HFF-Myc (cell line): Measurements from ENCODE around the gene MUC2.

Source experiments
- DNase-seq: peaks from one replicate; pipeline ENCODE4 v3.0.0-alpha.2; 2011; ENCODE audit warnings: low read depth; ENCODE audit errors: extremely low read depth
- H3K4me3 ChIP-seq: replicated peaks from 2 replicates; pipeline ENCODE4 v1.5.1; 2011; ENCODE audit warnings: low read depth, mild to moderate bottlenecking, control low read depth, low read length
- TF ChIP-seq, protein P1 (sequence below): IDR thresholded peaks from 2 replicates; pipeline ENCODE4 v1.5.1; 2012; ENCODE audit warnings: mild to moderate bottlenecking, low read depth, low read length, control low read depth; ENCODE audit errors: missing control alignments

The MUC2 gene

DNA sequence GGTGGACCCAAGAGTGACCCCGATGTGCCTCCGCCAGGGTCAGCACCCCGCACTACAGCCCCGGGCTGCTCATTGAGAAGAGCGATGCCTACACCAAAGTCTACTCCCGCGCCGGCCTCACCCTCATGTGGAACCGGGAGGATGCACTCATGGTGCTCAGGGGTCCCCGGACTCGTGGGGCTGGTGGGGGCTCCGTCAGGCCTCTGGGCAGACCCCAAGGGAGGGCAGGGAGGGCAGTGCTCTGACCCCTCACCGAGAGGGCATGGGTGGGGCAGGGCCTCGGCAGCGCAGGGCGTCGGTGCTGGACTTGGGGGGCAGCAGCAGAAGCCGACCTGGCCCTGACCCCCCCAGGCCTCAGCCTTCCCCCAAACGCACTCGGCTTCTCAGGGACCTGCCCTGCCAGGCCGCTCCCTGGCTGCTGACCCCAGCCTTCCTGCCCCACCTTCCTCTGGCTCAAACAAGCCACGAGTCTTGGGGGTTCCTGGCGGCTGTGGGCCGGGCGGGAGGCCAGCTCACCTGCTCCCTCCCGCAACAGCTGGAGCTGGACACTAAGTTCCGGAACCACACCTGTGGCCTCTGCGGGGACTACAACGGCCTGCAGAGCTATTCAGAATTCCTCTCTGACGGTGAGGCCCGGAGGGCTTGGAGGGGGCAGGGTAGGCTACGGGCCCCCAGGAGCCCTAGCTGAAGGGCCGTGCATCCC is 2.9 kb downstream of the MUC2 start:
- DNase-seq, result no peak
- H3K4me3 ChIP-seq, result no peak overlapping the region
- TF ChIP-seq, protein P1, sequence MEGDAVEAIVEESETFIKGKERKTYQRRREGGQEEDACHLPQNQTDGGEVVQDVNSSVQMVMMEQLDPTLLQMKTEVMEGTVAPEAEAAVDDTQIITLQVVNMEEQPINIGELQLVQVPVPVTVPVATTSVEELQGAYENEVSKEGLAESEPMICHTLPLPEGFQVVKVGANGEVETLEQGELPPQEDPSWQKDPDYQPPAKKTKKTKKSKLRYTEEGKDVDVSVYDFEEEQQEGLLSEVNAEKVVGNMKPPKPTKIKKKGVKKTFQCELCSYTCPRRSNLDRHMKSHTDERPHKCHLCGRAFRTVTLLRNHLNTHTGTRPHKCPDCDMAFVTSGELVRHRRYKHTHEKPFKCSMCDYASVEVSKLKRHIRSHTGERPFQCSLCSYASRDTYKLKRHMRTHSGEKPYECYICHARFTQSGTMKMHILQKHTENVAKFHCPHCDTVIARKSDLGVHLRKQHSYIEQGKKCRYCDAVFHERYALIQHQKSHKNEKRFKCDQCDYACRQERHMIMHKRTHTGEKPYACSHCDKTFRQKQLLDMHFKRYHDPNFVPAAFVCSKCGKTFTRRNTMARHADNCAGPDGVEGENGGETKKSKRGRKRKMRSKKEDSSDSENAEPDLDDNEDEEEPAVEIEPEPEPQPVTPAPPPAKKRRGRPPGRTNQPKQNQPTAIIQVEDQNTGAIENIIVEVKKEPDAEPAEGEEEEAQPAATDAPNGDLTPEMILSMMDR, result no peak

DNA sequence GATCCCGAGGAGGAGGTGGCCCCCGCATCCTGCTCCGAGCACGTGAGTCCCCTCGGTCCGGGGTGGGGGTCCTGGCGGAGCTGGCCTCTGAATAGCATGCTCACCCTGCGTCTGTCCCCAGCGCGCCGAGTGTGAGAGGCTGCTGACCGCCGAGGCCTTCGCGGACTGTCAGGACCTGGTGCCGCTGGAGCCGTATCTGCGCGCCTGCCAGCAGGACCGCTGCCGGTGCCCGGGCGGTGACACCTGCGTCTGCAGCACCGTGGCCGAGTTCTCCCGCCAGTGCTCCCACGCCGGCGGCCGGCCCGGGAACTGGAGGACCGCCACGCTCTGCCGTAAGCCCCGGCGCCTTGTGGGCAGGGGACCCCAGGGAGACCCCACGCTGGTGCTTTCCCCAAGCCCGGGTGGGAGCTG is 3.5 kb downstream of the MUC2 start:
- no peak overlapping the region for H3K4me3 ChIP-seq
- DNase-seq, result no peak
- TF ChIP-seq, protein P1, result no peak

DNA sequence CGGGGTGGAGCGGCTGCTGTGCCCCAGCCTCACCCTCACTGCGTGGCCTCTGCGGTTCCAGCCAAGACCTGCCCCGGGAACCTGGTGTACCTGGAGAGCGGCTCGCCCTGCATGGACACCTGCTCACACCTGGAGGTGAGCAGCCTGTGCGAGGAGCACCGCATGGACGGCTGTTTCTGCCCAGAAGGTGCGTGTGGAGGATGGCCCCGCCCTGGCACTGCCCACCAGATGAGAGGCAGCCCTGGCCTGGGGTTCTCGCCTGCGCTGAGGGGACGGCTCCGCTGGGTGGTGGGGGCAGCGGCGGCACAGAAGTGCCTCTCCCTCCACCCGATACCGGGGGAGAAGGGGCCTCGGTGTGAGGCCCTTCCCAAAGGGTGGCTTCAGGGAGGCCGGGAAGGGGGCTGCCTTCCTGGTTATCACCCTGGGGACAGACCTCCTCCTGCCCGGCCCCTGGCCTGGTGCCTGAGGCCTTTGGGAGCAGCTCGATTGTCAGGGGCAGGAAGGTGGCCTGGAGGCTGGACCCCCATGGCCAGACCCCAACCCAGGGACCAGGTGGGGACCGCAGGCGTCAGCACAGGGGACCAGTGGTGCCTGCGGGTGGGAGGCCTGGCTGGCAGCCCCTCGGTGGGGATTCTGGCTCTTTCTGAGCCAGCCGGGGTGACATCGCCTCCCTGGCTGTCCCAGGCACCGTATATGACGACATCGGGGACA is 7.1 kb downstream of the MUC2 start:
- DNase-seq, result no peak
- H3K4me3 ChIP-seq, result no peak overlapping the region
- TF ChIP-seq, protein P1, result no peak

DNA sequence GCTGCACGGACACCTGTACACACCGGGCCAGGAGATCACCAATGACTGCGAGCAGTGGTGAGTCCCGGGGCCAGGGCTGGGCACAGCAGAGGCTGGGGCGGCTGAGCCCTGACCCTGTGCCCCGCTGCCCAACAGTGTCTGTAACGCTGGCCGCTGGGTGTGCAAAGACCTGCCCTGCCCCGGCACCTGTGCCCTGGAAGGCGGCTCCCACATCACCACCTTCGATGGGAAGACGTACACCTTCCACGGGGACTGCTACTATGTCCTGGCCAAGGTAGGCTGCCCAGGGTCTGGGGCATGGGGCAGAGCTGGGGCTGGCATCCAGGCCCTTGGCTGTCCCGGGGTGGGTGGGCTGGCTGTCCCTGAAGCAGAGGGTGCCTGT is 7.7 kb downstream of the MUC2 start:
- TF ChIP-seq, protein P1, result no peak
- no peak overlapping the region for H3K4me3 ChIP-seq
- no peak for DNase-seq

DNA sequence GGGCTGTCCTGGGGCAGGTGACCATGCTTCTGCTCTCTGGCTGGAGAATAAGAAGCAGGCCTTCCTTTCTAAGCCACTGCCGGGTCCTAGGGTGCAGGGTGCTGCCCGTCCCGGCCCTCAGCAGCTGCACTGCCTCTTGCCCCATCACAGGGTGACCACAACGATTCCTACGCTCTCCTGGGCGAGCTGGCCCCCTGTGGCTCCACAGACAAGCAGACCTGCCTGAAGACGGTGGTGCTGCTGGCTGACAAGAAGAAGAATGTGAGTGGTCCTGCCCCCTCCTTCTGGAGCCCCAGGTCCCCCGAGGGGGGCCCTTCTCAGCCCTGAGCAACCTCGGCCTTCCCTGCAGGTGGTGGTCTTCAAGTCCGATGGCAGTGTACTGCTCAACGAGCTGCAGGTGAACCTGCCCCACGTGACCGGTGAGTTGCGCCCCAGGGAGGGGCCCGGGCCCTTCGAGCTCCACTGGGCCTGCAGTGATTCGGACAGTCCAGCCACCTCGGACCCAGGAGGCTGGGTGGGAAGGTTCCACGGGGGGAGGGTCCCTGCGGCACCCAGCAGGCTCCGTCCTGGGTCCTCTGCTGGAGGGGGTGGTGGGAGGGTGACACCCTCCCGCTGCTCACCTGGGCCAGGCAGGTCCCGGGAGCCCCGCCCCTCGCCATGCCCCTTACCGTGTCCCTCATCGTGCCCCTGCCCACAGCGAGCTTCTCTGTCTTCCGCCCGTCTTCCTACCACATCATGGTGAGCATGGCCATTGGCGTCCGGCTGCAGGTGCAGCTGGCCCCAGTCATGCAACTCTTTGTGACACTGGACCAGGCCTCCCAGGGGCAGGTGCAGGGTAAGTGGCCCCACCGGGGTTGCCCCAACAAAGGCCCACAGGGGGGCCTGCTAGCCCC is 8.3 kb downstream of the MUC2 start:
- H3K4me3 ChIP-seq, result no peak overlapping the region
- TF ChIP-seq, protein P1, result no peak
- no peak for DNase-seq

DNA sequence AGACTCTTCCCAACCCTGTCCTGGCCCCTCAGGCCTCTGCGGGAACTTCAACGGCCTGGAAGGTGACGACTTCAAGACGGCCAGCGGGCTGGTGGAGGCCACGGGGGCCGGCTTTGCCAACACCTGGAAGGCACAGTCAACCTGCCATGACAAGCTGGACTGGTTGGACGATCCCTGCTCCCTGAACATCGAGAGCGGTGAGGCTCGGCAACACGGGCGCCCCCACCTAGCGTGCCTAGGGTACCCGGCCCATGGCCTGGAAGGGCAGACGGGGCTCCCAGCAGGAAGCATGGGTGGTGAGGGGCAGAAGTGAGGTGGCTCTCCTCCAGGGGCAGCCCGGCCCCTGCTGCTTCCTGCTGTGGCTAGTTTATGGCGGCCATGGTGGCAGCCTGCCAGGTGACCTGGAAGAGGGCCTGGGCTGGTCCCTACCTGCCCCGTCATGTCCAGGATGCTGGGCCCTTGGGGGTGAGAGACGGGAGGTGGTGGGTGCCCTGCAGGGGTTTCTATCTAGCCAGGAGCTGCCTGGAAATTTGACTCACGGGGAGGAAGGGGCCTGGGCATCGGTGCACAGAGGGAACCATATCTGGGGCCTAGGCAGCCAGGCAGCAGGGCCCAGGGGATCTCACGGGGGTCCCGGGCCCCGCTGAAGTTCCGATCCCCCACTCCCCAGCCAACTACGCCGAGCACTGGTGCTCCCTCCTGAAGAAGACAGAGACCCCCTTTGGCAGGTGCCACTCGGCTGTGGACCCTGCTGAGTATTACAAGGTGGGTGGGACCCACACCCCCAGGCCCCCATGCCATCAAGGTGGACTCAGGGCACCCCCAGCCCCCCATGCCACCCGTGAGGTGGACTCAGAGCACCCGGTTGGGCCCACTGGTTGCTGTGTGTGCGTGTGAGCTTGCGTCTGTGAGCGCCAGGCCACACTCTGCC is 9.2 kb downstream of the MUC2 start:
- no peak overlapping the region for H3K4me3 ChIP-seq
- TF ChIP-seq, protein P1, result no peak
- no peak for DNase-seq
